Mesenchymal stem cell (in vitro differentiated cells and primary cell): ENCODE measurements around the gene STK32B.

Source experiments
- DNase-seq: peaks from one replicate; pipeline ENCODE4 v3.0.0-alpha.2; 2013
- H2AFZ ChIP-seq: one replicate; pipeline ENCODE4 v1.6.1; 2013; ENCODE audit warnings: low read depth, mild to moderate bottlenecking, control low read depth, inconsistent platforms, low read length, moderate library complexity
- H2AK5ac ChIP-seq: 2 replicates; pipeline ENCODE4 v1.6.1; 2013; ENCODE audit warnings: low read length, moderate library complexity, mild to moderate bottlenecking, inconsistent platforms; ENCODE audit not compliant: severe bottlenecking
- H2BK120ac ChIP-seq: one replicate; pipeline ENCODE4 v1.6.1; 2013; ENCODE audit warnings: low read depth, mild to moderate bottlenecking, inconsistent platforms, low read length, moderate library complexity
- H2BK12ac ChIP-seq, 2 experiments: one replicate each; pipeline ENCODE4 v1.6.1; 2013; ENCODE audit warnings: inconsistent platforms in 2 of 2, low read length in 2 of 2, mild to moderate bottlenecking in 2 of 2, moderate library complexity in 2 of 2, control low read depth in 1 of 2
- H2BK15ac ChIP-seq: one replicate; pipeline ENCODE4 v1.6.1; 2013; ENCODE audit warnings: mild to moderate bottlenecking, low read depth, inconsistent platforms; ENCODE audit not compliant: poor library complexity, severe bottlenecking
- H2BK5ac ChIP-seq: 2 replicates; pipeline ENCODE4 v1.6.1; 2013; ENCODE audit warnings: low read depth, mild to moderate bottlenecking, low read length, control low read depth, inconsistent platforms; ENCODE audit not compliant: poor library complexity, severe bottlenecking
- H3K14ac ChIP-seq, 2 experiments: one replicate each; pipeline ENCODE4 v1.6.1; 2013; ENCODE audit warnings: inconsistent platforms in 2 of 2, low read length in 2 of 2, control low read depth in 1 of 2, mild to moderate bottlenecking in 1 of 2, moderate library complexity in 1 of 2
- H3K18ac ChIP-seq, 2 experiments: one replicate each; pipeline ENCODE4 v1.6.1; 2013; ENCODE audit warnings: inconsistent platforms in 2 of 2, low read length in 2 of 2, control low read depth in 1 of 2, low read depth in 1 of 2, mild to moderate bottlenecking in 1 of 2
- H3K23ac ChIP-seq, 2 experiments: one replicate each; pipeline ENCODE4 v1.6.1; 2013; ENCODE audit warnings: inconsistent platforms in 2 of 2, low read length in 2 of 2, mild to moderate bottlenecking in 2 of 2, moderate library complexity in 2 of 2, control low read depth in 1 of 2
- H3K27ac ChIP-seq: 2 replicates; pipeline ENCODE4 v1.5.1; 2013; ENCODE audit warnings: mild to moderate bottlenecking, moderate library complexity, low read length, control low read depth, inconsistent platforms; ENCODE audit not compliant: poor library complexity, severe bottlenecking
- H3K27me3 ChIP-seq, 2 experiments: 2 replicates each; pipeline versions ENCODE4 v1.6.1 to v1.7.0; 2013; ENCODE audit warnings: low read length in 2 of 2, mild to moderate bottlenecking in 2 of 2, moderate library complexity in 2 of 2, control low read depth in 1 of 2, inconsistent platforms in 1 of 2; ENCODE audit not compliant: control insufficient read depth in 1 of 2, insufficient read depth in 1 of 2
- H3K36me3 ChIP-seq, 2 experiments: 2 replicates each; pipeline versions ENCODE4 v1.6.1 to v1.7.0; 2013; ENCODE audit warnings: low read length in 2 of 2, control low read depth in 1 of 2, inconsistent platforms in 1 of 2, low read depth in 1 of 2, mild to moderate bottlenecking in 1 of 2; ENCODE audit not compliant: insufficient read depth in 2 of 2, control insufficient read depth in 1 of 2
- H3K4ac ChIP-seq, 2 experiments: one replicate each; pipeline ENCODE4 v1.6.1; 2013; ENCODE audit warnings: inconsistent platforms in 2 of 2, low read length in 2 of 2, mild to moderate bottlenecking in 2 of 2, moderate library complexity in 2 of 2, control low read depth in 1 of 2, low read depth in 1 of 2
- H3K4me1 ChIP-seq: 2 replicates; pipeline ENCODE4 v1.6.1; 2013; ENCODE audit warnings: low read depth, low read length, control low read depth; ENCODE audit not compliant: control insufficient read depth, insufficient read depth
- H3K4me2 ChIP-seq: 2 replicates; pipeline ENCODE4 v1.6.1; 2013; ENCODE audit warnings: low read length, mild to moderate bottlenecking, inconsistent platforms; ENCODE audit not compliant: poor library complexity, severe bottlenecking
- H3K4me3 ChIP-seq, 2 experiments: 2 replicates each; pipeline versions ENCODE4 v1.5.1 to v1.7.0; 2013; ENCODE audit warnings: low read length in 2 of 2, mild to moderate bottlenecking in 2 of 2, control low read depth in 1 of 2, low read depth in 1 of 2; ENCODE audit not compliant: insufficient read depth in 1 of 2
- H3K79me1 ChIP-seq: replicated peaks from 2 replicates; pipeline ENCODE4 v1.6.1; 2013; ENCODE audit warnings: mild to moderate bottlenecking, control low read depth, low read length, inconsistent platforms; ENCODE audit not compliant: poor library complexity, severe bottlenecking
- H3K9ac ChIP-seq: 2 replicates; pipeline ENCODE4 v1.7.0; 2013; ENCODE audit warnings: mild to moderate bottlenecking, low read length, moderate library complexity
- H3K9me3 ChIP-seq: 2 replicates; pipeline ENCODE4 v1.7.0; 2013; ENCODE audit warnings: mild to moderate bottlenecking, low read length; ENCODE audit not compliant: control insufficient read depth
- H4K8ac ChIP-seq: one replicate; pipeline ENCODE4 v1.6.1; 2013; ENCODE audit warnings: inconsistent platforms, mild to moderate bottlenecking, low read length, moderate library complexity
- H4K91ac ChIP-seq: one replicate; pipeline ENCODE4 v1.6.1; 2013; ENCODE audit warnings: mild to moderate bottlenecking, low read length, inconsistent platforms
- WGBS: methylation state at CpG from one replicate; pipeline ENCODE4 v1.1.7; 2013; ENCODE audit warnings: mixed read lengths; 5-methylcytosine and 5-hydroxymethylcytosine counted together

STK32B gene

DNA sequence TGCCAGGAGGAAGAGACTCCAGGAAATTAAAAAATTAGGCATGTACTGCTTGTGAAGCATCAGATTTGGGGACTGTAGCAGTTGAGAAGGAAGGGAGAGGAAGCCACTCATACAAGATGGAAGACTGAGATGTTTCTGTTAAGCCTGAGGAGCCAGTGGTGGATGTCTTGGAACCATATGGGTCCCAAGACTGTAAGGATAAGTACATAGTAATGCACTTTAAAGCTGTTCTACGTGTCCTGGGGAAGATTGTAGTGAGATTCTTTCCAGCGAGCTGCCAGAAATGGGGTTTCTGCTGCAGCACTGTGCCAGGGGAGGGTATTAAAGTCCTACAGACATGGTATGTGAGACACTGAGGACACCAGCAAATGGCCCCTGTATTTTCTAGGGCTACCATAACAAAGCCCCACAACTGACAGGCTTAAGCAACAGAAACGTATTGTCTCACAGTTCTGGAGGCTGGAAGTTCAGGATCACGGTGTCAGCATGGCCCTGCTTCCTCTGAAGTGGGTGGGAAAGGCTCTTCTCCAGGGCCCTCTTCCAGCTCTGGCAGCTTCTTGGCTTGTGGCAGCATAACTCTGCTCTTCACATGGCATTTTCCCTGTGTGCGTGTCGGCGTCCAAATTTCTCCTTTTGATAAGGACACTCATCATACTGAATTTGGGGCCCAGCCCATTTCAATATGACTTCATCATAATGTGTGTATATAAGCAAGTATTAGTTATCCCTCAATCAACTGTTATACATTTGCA lies 352.6 kb downstream of the STK32B start:
- Histone ChIP-seq H3K9me3 (peaks cover 16% of the 10 kb centered on the region), H3K36me3 (peaks cover 0 to 3% of the 10 kb centered on the region in 2 experiments), H4K8ac (no peak overlapping the region), H3K4ac (no peak overlapping the region), H3K79me1 (no peaks in the 10 kb centered on the region), H4K91ac (no peak overlapping the region), H3K23ac (no peak overlapping the region), H3K4me3 (no peak overlapping the region), H3K4me2 (no peak overlapping the region), H2BK5ac (no peak overlapping the region), H3K14ac (no peak overlapping the region), H3K18ac (no peak overlapping the region), H3K27ac (no peak overlapping the region), H2BK120ac (no peak overlapping the region), H3K9ac (no peak overlapping the region), H3K4me1 (peaks cover 4% of the 10 kb centered on the region), H2AFZ (no peak overlapping the region), H2BK15ac (no peak overlapping the region), H2BK12ac (no peak overlapping the region), H2AK5ac (no peak overlapping the region), H3K27me3 (no peaks in the 10 kb centered on the region)
- WGBS: 78% methylated on average over 4 of the region's 7 CpGs
- no peak for DNase-seq

- no peak overlapping the region for H3K18ac ChIP-seq
- no peaks in the 10 kb centered on the region for H3K27me3 ChIP-seq
- peak overlapping the region; percentile 12 for H3K9ac ChIP-seq
- no peaks in the 10 kb centered on the region for H3K4me1 ChIP-seq
- H3K4me3 ChIP-seq: no peak overlapping the region
- H3K36me3 ChIP-seq: no peaks in the 10 kb centered on the region
- no peak overlapping the region for H2AK5ac ChIP-seq
- H3K79me1 ChIP-seq: no peaks in the 10 kb centered on the region
- H3K23ac ChIP-seq: no peak overlapping the region
- H4K8ac ChIP-seq: no peak overlapping the region
- H2BK5ac ChIP-seq: no peak overlapping the region
- H4K91ac ChIP-seq: no peak overlapping the region
- peaks cover 6% of the 10 kb centered on the region for H3K9me3 ChIP-seq
- no peak overlapping the region for H3K4me2 ChIP-seq
- no peak overlapping the region for H3K27ac ChIP-seq
- no peak overlapping the region for H2BK120ac ChIP-seq
- no peak overlapping the region for H2AFZ ChIP-seq
- H2BK15ac ChIP-seq: no peak overlapping the region
- DNase-seq: no peak
- 71% methylated on average over 1 of the region's 2 CpGs for WGBS
- H3K4ac ChIP-seq: no peak overlapping the region
- no peak overlapping the region for H2BK12ac ChIP-seq
- H3K14ac ChIP-seq: no peak overlapping the region
Observed at GRCh38 chr4:5409237-5409636, 358.0 kb downstream of the STK32B start.

GRCh38 chr4:5409972-5410618 lies 358.8 kb downstream of the STK32B start:
- H3K4me3 ChIP-seq: no peak overlapping the region
- H3K36me3 ChIP-seq: no peaks in the 10 kb centered on the region
- H3K18ac ChIP-seq: no peak overlapping the region
- no peak overlapping the region for H3K4ac ChIP-seq
- H2BK5ac ChIP-seq: no peak overlapping the region
- no peaks in the 10 kb centered on the region for H3K4me1 ChIP-seq
- H3K27ac ChIP-seq: no peak overlapping the region
- H3K14ac ChIP-seq: no peak overlapping the region
- no peak for DNase-seq
- WGBS: 84% methylated on average over 6 of the region's 6 CpGs
- no peak overlapping the region for H2AK5ac ChIP-seq
- no peaks in the 10 kb centered on the region for H3K27me3 ChIP-seq
- peak overlapping the region; percentile 12 for H3K9ac ChIP-seq
- H2BK12ac ChIP-seq: no peak overlapping the region
- H3K9me3 ChIP-seq: peaks cover 6% of the 10 kb centered on the region
- H4K91ac ChIP-seq: no peak overlapping the region
- H2BK15ac ChIP-seq: no peak overlapping the region
- H3K79me1 ChIP-seq: no peaks in the 10 kb centered on the region
- no peak overlapping the region for H4K8ac ChIP-seq
- H2AFZ ChIP-seq: no peak overlapping the region
- H3K4me2 ChIP-seq: no peak overlapping the region
- H2BK120ac ChIP-seq: no peak overlapping the region
- H3K23ac ChIP-seq: no peak overlapping the region

- H3K23ac ChIP-seq: no peak overlapping the region
- peaks cover 0 to 3% of the 10 kb centered on the region in 2 experiments for H3K36me3 ChIP-seq
- H3K79me1 ChIP-seq: peaks cover 2% of the 10 kb centered on the region
- H3K27ac ChIP-seq: no peak overlapping the region
- H2BK120ac ChIP-seq: no peak overlapping the region
- H3K4me3 ChIP-seq: no peak overlapping the region
- H2AFZ ChIP-seq: no peak overlapping the region
- H3K27me3 ChIP-seq: no peaks in the 10 kb centered on the region
- no peak overlapping the region for H4K91ac ChIP-seq
- no peak overlapping the region for H3K4ac ChIP-seq
- H3K4me2 ChIP-seq: no peak overlapping the region
- no peak overlapping the region for H2AK5ac ChIP-seq
- H3K14ac ChIP-seq: no peak overlapping the region
- H3K9ac ChIP-seq: no peak overlapping the region
- no peak overlapping the region for H3K18ac ChIP-seq
- no peaks in the 10 kb centered on the region for H3K4me1 ChIP-seq
- no peak overlapping the region for H4K8ac ChIP-seq
- no peak overlapping the region for H2BK5ac ChIP-seq
- no peak overlapping the region for H2BK12ac ChIP-seq
- no peak overlapping the region for H2BK15ac ChIP-seq
- 67% methylated on average over 3 of the region's 4 CpGs for WGBS
- DNase-seq: no peak
- peaks cover 4% of the 10 kb centered on the region for H3K9me3 ChIP-seq
Observed at GRCh38 chr4:5412296-5412695, 361.0 kb downstream of the STK32B start.
